GM21367 (cell line): ENCODE data around the gene SIVA1.
A peak's percentile ranks its signal among the peaks of the same experiment; 100 is the strongest.
"Not testable (repeated sequence)": the region's sequence is repeated elsewhere in the genome, so short reads cannot be mapped to it uniquely, and the experiment has no call there.

ENCODE experiments used
- ATAC-seq: cut with Tn5 transposase; IDR thresholded peaks from one replicate; pipeline ENCODE4 v1.9.1; 2021; ENCODE audit not compliant: unreplicated experiment

SIVA1 gene

GRCh38 chr14:104750753-104751057 lies 2.2 kb upstream of the SIVA1 start:
- ATAC-seq = not testable (repeated sequence)

GRCh38 chr14:104751539-104752422 lies 1.2 kb upstream of the SIVA1 start:
- ATAC-seq = no peak

- no peak for ATAC-seq
Measured at GRCh38 chr14:104752423-104752734, 568 bp upstream of the SIVA1 start.

- no peak for ATAC-seq
Measured at GRCh38 chr14:104753528-104754212, 723 bp downstream of the SIVA1 start.

- ATAC-seq = no peak
Measured at GRCh38 chr14:104754213-104754851, 1.4 kb downstream of the SIVA1 start.

- ATAC-seq = no peak
Measured at GRCh38 chr14:104755621-104756020, 2.7 kb downstream of the SIVA1 start.

GRCh38 chr14:104756477-104757237 lies 3.7 kb downstream of the SIVA1 start:
- no peak for ATAC-seq

GRCh38 chr14:104757238-104757585 lies 4.3 kb downstream of the SIVA1 start:
- no peak for ATAC-seq

GRCh38 chr14:104757681-104758392 lies 4.9 kb downstream of the SIVA1 start:
- no peak for ATAC-seq

- ATAC-seq = no peak
Measured at GRCh38 chr14:104758981-104759969, 6.3 kb downstream of the SIVA1 start.

- no peak for ATAC-seq
Measured at GRCh38 chr14:104765517-104765916, 12.6 kb downstream of the SIVA1 start.

GRCh38 chr14:104766256-104766862 lies 13.4 kb downstream of the SIVA1 start:
- no peak for ATAC-seq

- ATAC-seq = no peak
Measured at GRCh38 chr14:104766863-104767633, 14.1 kb downstream of the SIVA1 start.

- ATAC-seq = no peak
Measured at GRCh38 chr14:104767634-104767918, 14.6 kb downstream of the SIVA1 start.

- peak; percentile 59 for ATAC-seq
Measured at GRCh38 chr14:104768437-104769323, 15.7 kb downstream of the SIVA1 start.

- no peak for ATAC-seq
Measured at GRCh38 chr14:104769324-104770071, 16.6 kb downstream of the SIVA1 start.

- ATAC-seq = no peak
Measured at GRCh38 chr14:104770072-104770579, 17.2 kb downstream of the SIVA1 start.
